A549 (cell line): Measurements from ENCODE around the gene DNM3.

Experiments used
- CBX2 ChIP-seq: fragments of 200-600 bp; sonication (generic); IDR thresholded peaks from 2 replicates; pipeline ENCODE4 v1.6.1; 2016; ENCODE audit warnings: low read depth, mild to moderate bottlenecking, borderline replicate concordance
- EP300 ChIP-seq, 2 experiments: fragments of >200 bp; sonication (Bioruptor Twin); formaldehyde crosslinking; IDR thresholded peaks; 2 replicates in 1 of 2; 3 replicates in 1 of 2; pipeline ENCODE4 v1.6.1; 2016 to 2017
- FOXS1 ChIP-seq: fragments of 250-450 bp; sonication (Bioruptor Pico); IDR thresholded peaks from 2 replicates; pipeline ENCODE4 v1.5.0; 2020; ENCODE audit warnings: mild to moderate bottlenecking, moderate library complexity
- JUN ChIP-seq, 2 experiments: fragments of >200 bp; sonication (Bioruptor Twin); formaldehyde crosslinking; IDR thresholded peaks; 2 replicates in 1 of 2; 3 replicates in 1 of 2; pipeline ENCODE4 v1.6.1; 2016 to 2017
- RFX5 ChIP-seq: fragments of 450-650 bp; IDR thresholded peaks from 2 replicates; pipeline ENCODE4 v1.7.1; 2014; ENCODE audit warnings: antibody characterized with exemption, mild to moderate bottlenecking, moderate library complexity
- ZFP36 ChIP-seq: fragments of 450-650 bp; IDR thresholded peaks from 2 replicates; pipeline ENCODE4 v1.6.1; 2014; ENCODE audit warnings: borderline replicate concordance; ENCODE audit not compliant: partially characterized antibody
- TF ChIP-seq, protein P1 (sequence below): fragments of >200 bp; sonication (Bioruptor Twin); formaldehyde crosslinking; IDR thresholded peaks from 3 replicates; pipeline ENCODE4 v1.5.1; 2016
- TF ChIP-seq, protein P2 (sequence below): fragments of 200-600 bp; sonication (generic); IDR thresholded peaks from 2 replicates; pipeline ENCODE4 v1.6.1; 2016; ENCODE audit warnings: antibody characterized with exemption, mild to moderate bottlenecking, moderate library complexity

GRCh38 chr1:171864308-171864707, 23.0 kb downstream of the DNM3 start:
- TF ChIP-seq, protein P1, sequence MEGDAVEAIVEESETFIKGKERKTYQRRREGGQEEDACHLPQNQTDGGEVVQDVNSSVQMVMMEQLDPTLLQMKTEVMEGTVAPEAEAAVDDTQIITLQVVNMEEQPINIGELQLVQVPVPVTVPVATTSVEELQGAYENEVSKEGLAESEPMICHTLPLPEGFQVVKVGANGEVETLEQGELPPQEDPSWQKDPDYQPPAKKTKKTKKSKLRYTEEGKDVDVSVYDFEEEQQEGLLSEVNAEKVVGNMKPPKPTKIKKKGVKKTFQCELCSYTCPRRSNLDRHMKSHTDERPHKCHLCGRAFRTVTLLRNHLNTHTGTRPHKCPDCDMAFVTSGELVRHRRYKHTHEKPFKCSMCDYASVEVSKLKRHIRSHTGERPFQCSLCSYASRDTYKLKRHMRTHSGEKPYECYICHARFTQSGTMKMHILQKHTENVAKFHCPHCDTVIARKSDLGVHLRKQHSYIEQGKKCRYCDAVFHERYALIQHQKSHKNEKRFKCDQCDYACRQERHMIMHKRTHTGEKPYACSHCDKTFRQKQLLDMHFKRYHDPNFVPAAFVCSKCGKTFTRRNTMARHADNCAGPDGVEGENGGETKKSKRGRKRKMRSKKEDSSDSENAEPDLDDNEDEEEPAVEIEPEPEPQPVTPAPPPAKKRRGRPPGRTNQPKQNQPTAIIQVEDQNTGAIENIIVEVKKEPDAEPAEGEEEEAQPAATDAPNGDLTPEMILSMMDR, result no peak
- TF ChIP-seq EP300 (IDR thresholded peaks at IDR 0.05) (no peak), CBX2 (no peak), JUN (IDR thresholded peaks at IDR 0.05) (no peak), FOXS1 (no peak), ZFP36 (no peak), RFX5 (no peak)
- TF ChIP-seq, protein P2, sequence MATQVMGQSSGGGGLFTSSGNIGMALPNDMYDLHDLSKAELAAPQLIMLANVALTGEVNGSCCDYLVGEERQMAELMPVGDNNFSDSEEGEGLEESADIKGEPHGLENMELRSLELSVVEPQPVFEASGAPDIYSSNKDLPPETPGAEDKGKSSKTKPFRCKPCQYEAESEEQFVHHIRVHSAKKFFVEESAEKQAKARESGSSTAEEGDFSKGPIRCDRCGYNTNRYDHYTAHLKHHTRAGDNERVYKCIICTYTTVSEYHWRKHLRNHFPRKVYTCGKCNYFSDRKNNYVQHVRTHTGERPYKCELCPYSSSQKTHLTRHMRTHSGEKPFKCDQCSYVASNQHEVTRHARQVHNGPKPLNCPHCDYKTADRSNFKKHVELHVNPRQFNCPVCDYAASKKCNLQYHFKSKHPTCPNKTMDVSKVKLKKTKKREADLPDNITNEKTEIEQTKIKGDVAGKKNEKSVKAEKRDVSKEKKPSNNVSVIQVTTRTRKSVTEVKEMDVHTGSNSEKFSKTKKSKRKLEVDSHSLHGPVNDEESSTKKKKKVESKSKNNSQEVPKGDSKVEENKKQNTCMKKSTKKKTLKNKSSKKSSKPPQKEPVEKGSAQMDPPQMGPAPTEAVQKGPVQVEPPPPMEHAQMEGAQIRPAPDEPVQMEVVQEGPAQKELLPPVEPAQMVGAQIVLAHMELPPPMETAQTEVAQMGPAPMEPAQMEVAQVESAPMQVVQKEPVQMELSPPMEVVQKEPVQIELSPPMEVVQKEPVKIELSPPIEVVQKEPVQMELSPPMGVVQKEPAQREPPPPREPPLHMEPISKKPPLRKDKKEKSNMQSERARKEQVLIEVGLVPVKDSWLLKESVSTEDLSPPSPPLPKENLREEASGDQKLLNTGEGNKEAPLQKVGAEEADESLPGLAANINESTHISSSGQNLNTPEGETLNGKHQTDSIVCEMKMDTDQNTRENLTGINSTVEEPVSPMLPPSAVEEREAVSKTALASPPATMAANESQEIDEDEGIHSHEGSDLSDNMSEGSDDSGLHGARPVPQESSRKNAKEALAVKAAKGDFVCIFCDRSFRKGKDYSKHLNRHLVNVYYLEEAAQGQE, result no peak
